Neutrophil (primary cell): ENCODE measurements around the gene BAIAP2L2.

ENCODE experiments used
- H3K27ac ChIP-seq: fragments of 200-600 bp; sonication (generic); 2 replicates; pipeline ENCODE4 v1.5.1; 2016; ENCODE audit warnings: mild to moderate bottlenecking, moderate library complexity
- H3K27me3 ChIP-seq: fragments of 200-600 bp; sonication (generic); 2 replicates; pipeline ENCODE4 v1.6.0; 2016; ENCODE audit warnings: mild to moderate bottlenecking
- H3K36me3 ChIP-seq: fragments of 200-600 bp; sonication (generic); 2 replicates; pipeline ENCODE4 v1.5.1; 2017
- H3K4me1 ChIP-seq, 2 experiments: fragments of 200-600 bp in 1 of 2; sonication (generic) in 1 of 2; 1 replicate in 1 of 2; 2 replicates in 1 of 2; pipeline versions ENCODE4 v1.5.1 to v1.6.1; 2013 to 2016; ENCODE audit warnings: low read depth in 1 of 2, low read length in 1 of 2, mild to moderate bottlenecking in 1 of 2, moderate library complexity in 1 of 2; ENCODE audit not compliant: control insufficient read depth in 1 of 2, insufficient read depth in 1 of 2
- H3K4me3 ChIP-seq, 2 experiments: fragments of 200-600 bp in 1 of 2; sonication (generic) in 1 of 2; 1 replicate in 1 of 2; 2 replicates in 1 of 2; pipeline ENCODE4 v1.5.1; 2013 to 2016; ENCODE audit warnings: low read depth in 1 of 2, low read length in 1 of 2, mild to moderate bottlenecking in 1 of 2, moderate library complexity in 1 of 2
- H3K9me3 ChIP-seq: fragments of 200-600 bp; sonication (generic); 2 replicates; pipeline ENCODE4 v1.5.1; 2016
- CTCF ChIP-seq: fragments of 200-600 bp; sonication (generic); IDR thresholded peaks from 2 replicates; pipeline ENCODE4 v1.5.1; 2016; ENCODE audit warnings: antibody characterized with exemption

The BAIAP2L2 gene

GRCh38 chr22:38049812-38050619, 60.5 kb downstream of the BAIAP2L2 start:
- H3K27me3 ChIP-seq: peaks cover 9% of the 10 kb centered on the region
- H3K27ac ChIP-seq: no peak overlapping the region
- no peaks in the 10 kb centered on the region for H3K36me3 ChIP-seq
- TF ChIP-seq CTCF: no peak
- peaks cover 0 to 6% of the 10 kb centered on the region in 2 experiments for H3K4me1 ChIP-seq
- H3K4me3 ChIP-seq: no peak overlapping the region
- H3K9me3 ChIP-seq: no peaks in the 10 kb centered on the region

GRCh38 chr22:38046070-38046748, 64.3 kb downstream of the BAIAP2L2 start:
- Histone ChIP-seq H3K27me3 (no peaks in the 10 kb centered on the region), H3K4me1 (peaks cover 19 to 22% of the 10 kb centered on the region in 2 experiments), H3K27ac (no peak overlapping the region), H3K4me3 (no peak overlapping the region), H3K36me3 (no peaks in the 10 kb centered on the region), H3K9me3 (no peaks in the 10 kb centered on the region)
- no peak for TF ChIP-seq CTCF

- Histone ChIP-seq H3K27ac (peak overlapping the region; percentile 55), H3K27me3 (no peaks in the 10 kb centered on the region), H3K9me3 (no peaks in the 10 kb centered on the region), H3K4me1 (peaks cover 19 to 23% of the 10 kb centered on the region in 2 experiments), H3K4me3 (no peak overlapping the region), H3K36me3 (no peaks in the 10 kb centered on the region)
- no peak for TF ChIP-seq CTCF
Observed at GRCh38 chr22:38043151-38044039, 67.1 kb downstream of the BAIAP2L2 start.

GRCh38 chr22:38042488-38042790, 68.0 kb downstream of the BAIAP2L2 start:
- H3K27ac ChIP-seq: peak overlapping the region; percentile 55
- no peaks in the 10 kb centered on the region for H3K36me3 ChIP-seq
- H3K27me3 ChIP-seq: no peaks in the 10 kb centered on the region
- H3K4me3 ChIP-seq: peak overlapping the region in 1 of 2 experiments; percentile 14
- H3K9me3 ChIP-seq: no peaks in the 10 kb centered on the region
- H3K4me1 ChIP-seq: peaks cover 19 to 23% of the 10 kb centered on the region in 2 experiments
- no peak for TF ChIP-seq CTCF

GRCh38 chr22:38041760-38042487, 68.6 kb downstream of the BAIAP2L2 start:
- Histone ChIP-seq H3K9me3 (no peaks in the 10 kb centered on the region), H3K27me3 (no peaks in the 10 kb centered on the region), H3K4me3 (peak overlapping the region in 1 of 2 experiments; percentile 14), H3K4me1 (peaks cover 19 to 23% of the 10 kb centered on the region in 2 experiments), H3K27ac (peak overlapping the region; percentile 55), H3K36me3 (no peaks in the 10 kb centered on the region)
- no peak for TF ChIP-seq CTCF
